HG03280 (cell line): ENCODE measurements around the gene SHROOM3.

Experiments
- ATAC-seq: cut with Tn5 transposase; IDR thresholded peaks from one replicate; pipeline ENCODE4 v1.9.1; 2021; ENCODE audit warnings: mild to moderate bottlenecking, moderate library complexity; ENCODE audit not compliant: unreplicated experiment

The SHROOM3 gene

GRCh38 chr4:76758996-76759395, 324.0 kb downstream of the SHROOM3 start:
- ATAC-seq, result peak; percentile 58

- ATAC-seq, result no peak
These were observed 325.2 kb downstream of the SHROOM3 start for GRCh38 chr4:76760193-76760592.

- ATAC-seq, result no peak
These were observed 327.4 kb downstream of the SHROOM3 start for GRCh38 chr4:76762137-76763130.

- ATAC-seq, result no peak
These were observed 329.2 kb downstream of the SHROOM3 start for GRCh38 chr4:76764251-76764650.

- ATAC-seq, result no peak
These were observed 330.6 kb downstream of the SHROOM3 start for GRCh38 chr4:76765473-76766183.

- no peak for ATAC-seq
These were observed 333.0 kb downstream of the SHROOM3 start for GRCh38 chr4:76767983-76768382.

GRCh38 chr4:76772498-76773106, 337.6 kb downstream of the SHROOM3 start:
- ATAC-seq, result no peak

GRCh38 chr4:76773766-76774165, 338.7 kb downstream of the SHROOM3 start:
- no peak for ATAC-seq

GRCh38 chr4:76779740-76780459, 344.9 kb downstream of the SHROOM3 start:
- no peak for ATAC-seq

GRCh38 chr4:76780781-76781697, 346.0 kb downstream of the SHROOM3 start:
- ATAC-seq, result no peak

GRCh38 chr4:76781698-76782595, 346.9 kb downstream of the SHROOM3 start:
- ATAC-seq, result peak; percentile 56

GRCh38 chr4:76782837-76783236, 347.8 kb downstream of the SHROOM3 start:
- ATAC-seq, result no peak

- ATAC-seq, result no peak
These were observed 348.8 kb downstream of the SHROOM3 start for GRCh38 chr4:76783836-76784235.

GRCh38 chr4:76784237-76784636, 349.2 kb downstream of the SHROOM3 start:
- ATAC-seq, result no peak

GRCh38 chr4:76787898-76788297, 352.9 kb downstream of the SHROOM3 start:
- ATAC-seq, result no peak

- no peak for ATAC-seq
These were observed 355.3 kb downstream of the SHROOM3 start for GRCh38 chr4:76790377-76790776.

- no peak for ATAC-seq
These were observed 356.4 kb downstream of the SHROOM3 start for GRCh38 chr4:76791479-76791878.

GRCh38 chr4:76792418-76792817, 357.4 kb downstream of the SHROOM3 start:
- ATAC-seq, result no peak

- ATAC-seq, result no peak
These were observed 360.2 kb downstream of the SHROOM3 start for GRCh38 chr4:76795243-76795642.
